ENCODE measurements around the gene NPW. TPM values are rescaled to one million over a fixed set of nuclear protein-coding genes. Genes with fewer than 3 reads are reported as not detected.

NPW gene
- total and polyA plus RNA-seq, 7 experiments from 2014 or later = 0.53 to 1.7 TPM; not detected in 5

GRCh38 chr16:1989209-1990100 lies 30.1 kb upstream of the NPW start, which contains the start of gene SYNGR3:
Gene SYNGR3, plus strand, starts transcription at chr16:1989970. Its CDS starts 133 bp downstream, at chr16:1990103.
- Histone ChIP-seq H3K4me3 (ENCODE audit: low read length) (peak within 1 kb of the TSS; percentile 22), H3K36me3 (ENCODE audit: control insufficient read depth in 2 of 3, insufficient read depth in 3 of 3, low read length in 3 of 3) (peaks cover 0 to 15% (median 0%) of the 10 kb centered on the region in 3 experiments), H3K27ac (ENCODE audit: low read depth, low read length) (no peak within 1 kb of the TSS), H3K9me3 (ENCODE audit: control insufficient read depth in 2 of 3, low read length in 3 of 3) (no peaks in the 10 kb centered on the region), H3K4me1 (ENCODE audit: control insufficient read depth in 2 of 2, insufficient read depth in 2 of 2, low read length in 2 of 2) (peaks cover 15 to 22% of the 10 kb centered on the region in 2 donors), H3K27me3 (ENCODE audit: control insufficient read depth in 2 of 2, insufficient read depth in 2 of 2, low read length in 2 of 2) (peaks cover 0 to 3% of the 10 kb centered on the region in 2 donors)
- H3K27ac Mint-ChIP-seq = peak within 1 kb of the TSS in 5 of 9 donors; percentile 22 to 78 (median 62)
- H3K36me3 Mint-ChIP-seq = peaks cover 0 to 8% (median 4%) of the 10 kb centered on the region in 5 donors
- peaks cover 8 to 17% (median 12%) of the 10 kb centered on the region in 5 donors for H3K27me3 Mint-ChIP-seq
- POLR2A ChIA-PET = interaction anchor here (1.9 to 3.6 kb wide), 2 partner anchors 18 to 24 kb away, joined by 5 to 39 read pairs; partner anchors contain the start of genes RNF151, RPS2 and TBL3
- CTCF ChIA-PET = no interaction called here
- peaks cover 5 to 42% (median 30%) of the 10 kb centered on the region in 7 donors for H3K4me1 Mint-ChIP-seq
- H3K9me3 Mint-ChIP-seq = no peaks in the 10 kb centered on the region
- H3K4me3 Mint-ChIP-seq = peak within 1 kb of the TSS; percentile 45 to 83 (median 74)
- peak in 1 of 9 donors; percentile 14 for DNase-seq
- intact Hi-C loops (cut with micrococcal nuclease) = loop anchor here (2.0 to 10.0 kb wide), 2 partner anchors 25 to 235 kb away; partner anchors contain the start of genes E4F1 (in 1 of the 2) and RPS2 (in 1 of the 2)
- no peak for ATAC-seq

GRCh38 chr16:1990101-1990350 lies 29.6 kb upstream of the NPW start:
- POLR2A ChIA-PET = interaction anchor here (1.4 to 3.6 kb wide), 4 partner anchors 18 to 693 kb away, joined by 3 to 39 read pairs (median 4); partner anchors contain the start of genes KCTD5, RNF151, RPS2 and TBL3
- peaks cover 0 to 8% (median 4%) of the 10 kb centered on the region in 5 donors for H3K36me3 Mint-ChIP-seq
- Histone ChIP-seq H3K9me3 (ENCODE audit: control insufficient read depth in 2 of 3, low read length in 3 of 3) (no peaks in the 10 kb centered on the region), H3K36me3 (ENCODE audit: control insufficient read depth in 2 of 3, insufficient read depth in 3 of 3, low read length in 3 of 3) (peaks cover 0 to 15% (median 0%) of the 10 kb centered on the region in 3 experiments), H3K27me3 (ENCODE audit: control insufficient read depth in 2 of 2, insufficient read depth in 2 of 2, low read length in 2 of 2) (peaks cover 0 to 3% of the 10 kb centered on the region in 2 donors), H3K4me1 (ENCODE audit: control insufficient read depth in 2 of 2, insufficient read depth in 2 of 2, low read length in 2 of 2) (peaks cover 15 to 17% of the 10 kb centered on the region in 2 donors), H3K4me3 (ENCODE audit: low read length) (no peak overlapping the region), H3K27ac (ENCODE audit: low read depth, low read length) (no peak overlapping the region)
- H3K4me3 Mint-ChIP-seq = peak overlapping the region in 2 of 10 donors; percentile 2 to 75
- H3K9me3 Mint-ChIP-seq = no peaks in the 10 kb centered on the region
- ATAC-seq (no peak), DNase-seq (no peak)
- peaks cover 5 to 37% (median 25%) of the 10 kb centered on the region in 7 donors for H3K4me1 Mint-ChIP-seq
- CTCF ChIA-PET = no interaction called here
- intact Hi-C loops (cut with micrococcal nuclease) = loop anchor here (2.0 to 10.0 kb wide), 2 partner anchors 25 to 235 kb away; partner anchors contain the start of genes E4F1 (in 1 of the 2) and RPS2 (in 1 of the 2)
- H3K27me3 Mint-ChIP-seq = peaks cover 8 to 17% (median 12%) of the 10 kb centered on the region in 5 donors
- no peak overlapping the region for H3K27ac Mint-ChIP-seq

GRCh38 chr16:1990351-1991134 lies 29.0 kb upstream of the NPW start:
- peak in 1 of 9 donors; percentile 73 for DNase-seq
- no peak overlapping the region for H3K27ac ChIP-seq (ENCODE audit: low read depth, low read length)
- intact Hi-C loops (cut with micrococcal nuclease) = loop anchor here (2.0 to 10.0 kb wide), 2 partner anchors 26 to 234 kb away; partner anchors contain the start of genes E4F1 (in 1 of the 2) and RPS2 (in 1 of the 2)

GRCh38 chr16:1991135-1991551 lies 28.4 kb upstream of the NPW start:
- peak overlapping the region; percentile 68 to 83 (median 77) for H3K4me3 Mint-ChIP-seq
- peaks cover 0 to 8% (median 4%) of the 10 kb centered on the region in 5 donors for H3K36me3 Mint-ChIP-seq
- CTCF ChIA-PET = no interaction called here
- intact Hi-C loops (cut with micrococcal nuclease) = loop anchor here (2.0 to 10.0 kb wide), 2 partner anchors 26 to 234 kb away; partner anchors contain the start of genes E4F1 (in 1 of the 2) and RPS2 (in 1 of the 2)
- H3K9me3 ChIP-seq (ENCODE audit: control insufficient read depth in 2 of 3, low read length in 3 of 3) = no peaks in the 10 kb centered on the region
- peaks cover 0 to 3% of the 10 kb centered on the region in 2 donors for H3K27me3 ChIP-seq (ENCODE audit: control insufficient read depth in 2 of 2, insufficient read depth in 2 of 2, low read length in 2 of 2)
- peak overlapping the region; percentile 39 for H3K4me3 ChIP-seq (ENCODE audit: low read length)
- peaks cover 15 to 16% of the 10 kb centered on the region in 2 donors for H3K4me1 ChIP-seq (ENCODE audit: control insufficient read depth in 2 of 2, insufficient read depth in 2 of 2, low read length in 2 of 2)
- H3K36me3 ChIP-seq (ENCODE audit: control insufficient read depth in 2 of 3, insufficient read depth in 3 of 3, low read length in 3 of 3) = peaks cover 0 to 8% (median 0%) of the 10 kb centered on the region in 3 experiments
- no peak overlapping the region for H3K27ac ChIP-seq (ENCODE audit: low read depth, low read length)
- no peaks in the 10 kb centered on the region for H3K9me3 Mint-ChIP-seq
- peaks cover 8 to 17% (median 12%) of the 10 kb centered on the region in 5 donors for H3K27me3 Mint-ChIP-seq
- peak in 4 of 9 donors; percentile 36 to 55 (median 42) for DNase-seq
- ATAC-seq = peak; percentile 16
- peak overlapping the region in 6 of 9 donors; percentile 59 to 82 (median 68) for H3K27ac Mint-ChIP-seq
- peaks cover 5 to 33% (median 22%) of the 10 kb centered on the region in 7 donors for H3K4me1 Mint-ChIP-seq
- POLR2A ChIA-PET = interaction anchor here (0.6 to 3.7 kb wide), 14 partner anchors 9 to 1242 kb away, joined by 3 to 39 read pairs (median 4); partner anchors contain the start of genes KCTD5, NDUFB10, NOXO1 and PGP

More at GRCh38 chr16:1990351-1991134, 29.0 kb upstream of the NPW start:
- Mint-ChIP-seq H3K4me3 (peak overlapping the region; percentile 68 to 83 (median 77)), H3K27me3 (peaks cover 8 to 17% (median 12%) of the 10 kb centered on the region in 5 donors), H3K36me3 (peaks cover 0 to 8% (median 4%) of the 10 kb centered on the region in 5 donors), H3K4me1 (peaks cover 5 to 33% (median 22%) of the 10 kb centered on the region in 7 donors), H3K27ac (peak overlapping the region in 4 of 9 donors; percentile 62 to 82 (median 68)), H3K9me3 (no peaks in the 10 kb centered on the region)
- H3K4me1 ChIP-seq (ENCODE audit: control insufficient read depth in 2 of 2, insufficient read depth in 2 of 2, low read length in 2 of 2) = peaks cover 15 to 16% of the 10 kb centered on the region in 2 donors
- H3K9me3 ChIP-seq (ENCODE audit: control insufficient read depth in 2 of 3, low read length in 3 of 3) = no peaks in the 10 kb centered on the region
- no peak for ATAC-seq
- POLR2A ChIA-PET = interaction anchor here (0.6 to 3.7 kb wide), 12 partner anchors 9 to 1242 kb away, joined by 3 to 39 read pairs (median 4); partner anchors contain the start of genes KCTD5, NDUFB10, NOXO1 and PGP
- H3K27me3 ChIP-seq (ENCODE audit: control insufficient read depth in 2 of 2, insufficient read depth in 2 of 2, low read length in 2 of 2) = peaks cover 0 to 3% of the 10 kb centered on the region in 2 donors
- H3K4me3 ChIP-seq (ENCODE audit: low read length) = peak overlapping the region; percentile 22
- peaks cover 0 to 14% (median 0%) of the 10 kb centered on the region in 3 experiments for H3K36me3 ChIP-seq (ENCODE audit: control insufficient read depth in 2 of 3, insufficient read depth in 3 of 3, low read length in 3 of 3)
- CTCF ChIA-PET = no interaction called here

- peaks cover 5 to 33% (median 22%) of the 10 kb centered on the region in 7 donors for H3K4me1 Mint-ChIP-seq
- DNase-seq = no peak
- ATAC-seq = no peak
These were observed 28.0 kb upstream of the NPW start for GRCh38 chr16:1991588-1991947.

More at GRCh38 chr16:1991588-1991947, 28.0 kb upstream of the NPW start:
- no peaks in the 10 kb centered on the region for H3K9me3 Mint-ChIP-seq
- Histone ChIP-seq H3K4me3 (ENCODE audit: low read length) (peak overlapping the region; percentile 39), H3K4me1 (ENCODE audit: control insufficient read depth in 2 of 2, insufficient read depth in 2 of 2, low read length in 2 of 2) (peaks cover 15 to 16% of the 10 kb centered on the region in 2 donors), H3K27ac (ENCODE audit: low read depth, low read length) (peak overlapping the region; percentile 54), H3K36me3 (ENCODE audit: control insufficient read depth in 2 of 3, insufficient read depth in 3 of 3, low read length in 3 of 3) (peaks cover 0 to 4% (median 0%) of the 10 kb centered on the region in 3 experiments), H3K9me3 (ENCODE audit: control insufficient read depth in 2 of 3, low read length in 3 of 3) (no peaks in the 10 kb centered on the region), H3K27me3 (ENCODE audit: control insufficient read depth in 2 of 2, insufficient read depth in 2 of 2, low read length in 2 of 2) (peaks cover 0 to 3% of the 10 kb centered on the region in 2 donors)
- peaks cover 8 to 14% (median 12%) of the 10 kb centered on the region in 5 donors for H3K27me3 Mint-ChIP-seq
- CTCF ChIA-PET = no interaction called here
- H3K4me3 Mint-ChIP-seq = peak overlapping the region; percentile 68 to 83 (median 77)
- H3K36me3 Mint-ChIP-seq = peaks cover 0 to 5% (median 2%) of the 10 kb centered on the region in 5 donors
- H3K27ac Mint-ChIP-seq = peak overlapping the region in 6 of 9 donors; percentile 62 to 82 (median 72)
- intact Hi-C loops (cut with micrococcal nuclease) = loop anchor here (2.0 to 10.0 kb wide), 2 partner anchors 27 to 233 kb away; partner anchors contain the start of genes E4F1 (in 1 of the 2) and RPS2 (in 1 of the 2)
- POLR2A ChIA-PET = interaction anchor here (1.0 to 3.7 kb wide), 11 partner anchors 9 to 691 kb away, joined by 3 to 39 read pairs (median 4); partner anchors contain the start of genes KCTD5, NDUFB10, NOXO1 and RNF151
